Testis (tissue), 2 donors: ENCODE results near the gene CELF5.

Source experiments
- CTCF ChIP-seq, 3 experiments: fragments of 450-650 bp in 2 of 3; fragments of 200-600 bp in 1 of 3; sonication (generic) in 1 of 3; IDR thresholded peaks; one replicate each; pipeline ENCODE4 v1.5.1; 2016 to 2019; ENCODE audit warnings: antibody characterized with exemption in 3 of 3, mild to moderate bottlenecking in 2 of 3, moderate library complexity in 1 of 3
- POLR2A ChIP-seq: fragments of 450-650 bp; IDR thresholded peaks from one replicate; pipeline ENCODE4 v1.6.1; 2017; ENCODE audit warnings: antibody characterized with exemption, mild to moderate bottlenecking, moderate library complexity

- no peak for TF ChIP-seq CTCF (IDR thresholded peaks at IDR 0.05)
- no peak for TF ChIP-seq POLR2A
Measured at GRCh38 chr19:3185461-3186159, 38.9 kb upstream of the CELF5 start, which contains the start of gene NCLN.
